HepG2 (cell line): ENCODE data around the gene SCEL. TPM values are rescaled to one million over a fixed set of nuclear protein-coding genes. Genes with fewer than 3 reads are reported as not detected.
"Not testable (repeated sequence)": the region's sequence is repeated elsewhere in the genome, so short reads cannot be mapped to it uniquely, and the experiment has no call there.

Source experiments
- ATAC-seq: fragments of 200-7000 bp; cut with Tn5 transposase; 3 replicates; pipeline ENCODE4 v1.9.1; 2020; ENCODE audit warnings: mild to moderate bottlenecking, moderate library complexity
- BruUV-seq: library from RNA; stranded (reverse); fragments of 400-500 nt; replicated peaks from 2 replicates; lab custom pipeline; 2021; lab: Mats Ljungman, UMichigan
- CTCF ChIA-PET: fragments of 300-600 bp; formaldehyde crosslinking; extraction: SDS; loops from one replicate; lab custom pipeline; 2021; ENCODE audit warnings: low total read pairs, inconsistent platforms, low intra/inter-chr PET ratio; lab: Yijun Ruan, JAX
- POLR2A ChIA-PET: fragments of 350-600 bp; sonication (Branson Sonifier 250); formaldehyde crosslinking; loops from one replicate; lab custom pipeline; 2020; ENCODE audit warnings: antibody characterized with exemption, inconsistent platforms; lab: Yijun Ruan, JAX
- DNase-seq: peaks from one replicate; pipeline ENCODE4 v3.0.0-alpha.2; 2015; ENCODE audit warnings: low spot score
- FAIRE-seq: peaks from 3 replicates; lab custom pipeline; 2011; peaks lifted over from hg19 to GRCh38; lab: Jason Lieb, UNC
- H2AFZ ChIP-seq: one replicate; pipeline ENCODE4 v1.6.1; 2011; ENCODE audit warnings: low read length, inconsistent platforms
- H3K27ac ChIP-seq: fragments of 300-600 bp; 3 replicates; pipeline ENCODE4 v1.8.0; 2011; ENCODE audit warnings: mixed run types, mild to moderate bottlenecking, mixed read lengths, low read length, inconsistent platforms; ENCODE audit not compliant: insufficient read depth; ENCODE audit errors: extremely low read length
- H3K27me3 ChIP-seq, 2 experiments: fragments of 200-600 bp in 1 of 2; 2 replicates in 1 of 2; 3 replicates in 1 of 2; pipeline versions ENCODE4 v1.6.0 to v1.8.0; 2011; ENCODE audit warnings: low read length in 2 of 2, mild to moderate bottlenecking in 2 of 2, moderate library complexity in 2 of 2, inconsistent platforms in 1 of 2; ENCODE audit not compliant: insufficient read depth in 2 of 2, control insufficient read depth in 1 of 2
- H3K36me3 ChIP-seq, 2 experiments: fragments of 200-600 bp in 1 of 2; replicated peaks in 1 of 2; 2 replicates in 1 of 2; 3 replicates in 1 of 2; pipeline versions ENCODE4 v1.5.1 to v1.8.0; 2011; ENCODE audit warnings: low read length in 2 of 2, inconsistent platforms in 1 of 2; ENCODE audit not compliant: insufficient read depth in 2 of 2, control insufficient read depth in 1 of 2
- H3K4me1 ChIP-seq: 2 replicates; pipeline ENCODE4 v1.5.1; 2012; ENCODE audit warnings: low read length, inconsistent platforms; ENCODE audit not compliant: insufficient read depth
- H3K4me2 ChIP-seq: 2 replicates; pipeline ENCODE4 v1.6.0; 2011; ENCODE audit warnings: low read depth, low read length, inconsistent platforms
- H3K4me3 ChIP-seq, 3 experiments: fragments of 200-600 bp in 1 of 3; sonication (generic), shearing (Covaris generic) in 1 of 3; replicated peaks in 1 of 3; 2 replicates each; pipeline ENCODE4 v1.5.1; 2011 to 2016; ENCODE audit warnings: low read length in 3 of 3, inconsistent platforms in 2 of 3, low read depth in 2 of 3, mild to moderate bottlenecking in 2 of 3, control low read depth in 1 of 3, mixed read lengths in 1 of 3; ENCODE audit not compliant: insufficient read depth in 1 of 3
- H3K79me2 ChIP-seq: one replicate; pipeline ENCODE4 v1.6.1; 2011; ENCODE audit warnings: low read length, inconsistent platforms; ENCODE audit not compliant: insufficient read depth
- H3K9ac ChIP-seq: 2 replicates; pipeline ENCODE4 v1.6.0; 2011; ENCODE audit warnings: mild to moderate bottlenecking, low read depth, low read length, inconsistent platforms; ENCODE audit not compliant: insufficient read depth
- H3K9me3 ChIP-seq: 2 replicates; pipeline ENCODE4 v1.5.1; 2012; ENCODE audit warnings: mild to moderate bottlenecking, low read length
- H4K20me1 ChIP-seq: 2 replicates; pipeline ENCODE4 v1.6.0; 2011; ENCODE audit warnings: inconsistent platforms, mild to moderate bottlenecking, low read length, moderate library complexity; ENCODE audit not compliant: insufficient read depth
- ARHGAP35 ChIP-seq: sonication (generic); formaldehyde crosslinking; IDR thresholded peaks from 2 replicates; pipeline ENCODE4 v1.9.0; 2022; ENCODE audit warnings: mild to moderate bottlenecking, inconsistent platforms, moderate library complexity, missing genetic modification reagents, borderline replicate concordance
- ARNT ChIP-seq: fragments of 450-650 bp; IDR thresholded peaks from 2 replicates; pipeline ENCODE4 v1.6.1; 2017
- TP53 ChIP-seq: sonication (generic); formaldehyde crosslinking; conservative IDR thresholded peaks from 2 replicates; pipeline ENCODE4 v1.4.0; 2020; ENCODE audit warnings: missing genetic modification reagents
- ZFP1 ChIP-seq: IDR thresholded peaks from 2 replicates; pipeline ENCODE4 v1.6.1; 2016
- ZNF121 ChIP-seq: sonication (generic); formaldehyde crosslinking; IDR thresholded peaks from 2 replicates; pipeline ENCODE4 v1.5.0; 2020; ENCODE audit warnings: mild to moderate bottlenecking, missing genetic modification reagents
- ZNF256 ChIP-seq: sonication (generic); formaldehyde crosslinking; conservative IDR thresholded peaks from 2 replicates; pipeline ENCODE4 v1.4.0; 2020; ENCODE audit warnings: missing genetic modification reagents
- ZNF577 ChIP-seq: sonication (generic); formaldehyde crosslinking; IDR thresholded peaks from 2 replicates; pipeline ENCODE4 v1.4.0; 2020; ENCODE audit warnings: mild to moderate bottlenecking, low read depth, missing genetic modification reagents, borderline replicate concordance
- WGBS: methylation state at CpG from one replicate; pipeline ENCODE4 v1.1.6; 2017; ENCODE audit warnings: low lambda C conversion rate; 5-methylcytosine and 5-hydroxymethylcytosine counted together
- in situ Hi-C: cut with HindIII; loops from 2 replicates; pipeline ENCODE4 v1.10.0; 2017; ENCODE audit warnings: low pct_unique_long_range_greater_than_20kb; ENCODE audit not compliant: extremely low pct_ligation_motif_present
- intact Hi-C: fragments of 100-400 bp; cut with micrococcal nuclease; formaldehyde crosslinking; loops from one replicate; pipeline ENCODE4 v1.10.0; 2022; ENCODE audit not compliant: unreplicated experiment
- polyA plus RNA-seq, 8 experiments: library from polyadenylated mRNA; depleted of rRNA in 3 of 8; stranded (reverse) in 7 of 8; unstranded in 1 of 8; fragments of >200 nt; fragmentation: Illumina TruSeq in 4 of 8; extraction: Trizol in 4 of 8; gene quantifications; 2 replicates each; pipeline versions ENCODE4 v1.2.1 to v1.2.3, GENCODE V29; 2011 to 2016; ENCODE audit warnings: low read depth in 4 of 8, missing spikeins in 1 of 8, mixed read lengths in 1 of 8; ENCODE audit not compliant: insufficient read depth in 1 of 8
- total RNA-seq, 5 experiments: library from RNA; depleted of rRNA; stranded (reverse); fragments of >200 nt; fragmentation: Illumina TruSeq; extraction: Trizol; gene quantifications; 2 replicates each; pipeline ENCODE4 v1.2.3, GENCODE V29; 2016; ENCODE audit warnings: low read depth in 1 of 5
- TF ChIP-seq, protein P1 (sequence below): IDR thresholded peaks from 2 replicates; pipeline ENCODE4 v1.6.1; 2012; ENCODE audit warnings: inconsistent platforms

Gene SCEL
- total and polyA plus RNA-seq, 2 of the 13 experiments (the other 11 are each of a cell fraction or from before 2014, with no cell fraction given) = not detected

DNA sequence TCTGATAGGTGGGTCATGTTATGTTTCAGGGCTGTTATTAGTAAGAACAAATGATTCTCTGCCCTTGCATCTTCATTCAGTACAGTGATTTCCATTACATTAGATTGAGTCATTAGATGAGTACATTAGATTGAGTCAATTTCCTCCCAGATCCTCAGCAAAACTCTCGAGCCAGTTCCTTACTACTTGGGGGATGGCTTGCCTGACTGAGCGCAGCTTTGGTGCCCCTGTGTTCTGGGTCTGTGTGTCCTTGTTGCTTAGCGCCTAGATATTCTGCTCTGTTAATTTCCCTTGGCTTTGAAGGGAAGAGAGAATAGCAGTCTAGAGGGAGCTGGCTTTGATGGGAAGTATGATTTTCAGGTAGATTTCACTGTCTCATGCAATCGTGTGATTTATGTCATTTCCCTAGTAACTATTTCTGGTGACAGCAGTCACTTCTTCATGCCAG lies 19.1 kb upstream of the SCEL start:
- Histone ChIP-seq H2AFZ (no peak overlapping the region), H3K27me3 (no peaks in the 10 kb centered on the region), H3K27ac (no peak overlapping the region), H3K79me2 (no peaks in the 10 kb centered on the region), H3K4me2 (no peak overlapping the region), H3K9me3 (no peaks in the 10 kb centered on the region), H3K9ac (no peak overlapping the region), H3K36me3 (no peaks in the 10 kb centered on the region), H4K20me1 (no peaks in the 10 kb centered on the region), H3K4me3 (no peak overlapping the region), H3K4me1 (no peaks in the 10 kb centered on the region)
- 20% methylated on average over 4 of the region's 4 CpGs for WGBS
- CTCF ChIA-PET = no interaction called here
- POLR2A ChIA-PET = no interaction called here
- in situ Hi-C loops = no loop called here
- DNase-seq (no peak), FAIRE-seq (no peak), ATAC-seq (no peak)
- intact Hi-C loops = no loop called here
- BruUV-seq = no TSS peak
- TF ChIP-seq ARHGAP35 (CRISPR knock-in tag) (no peak), ZNF256 (CRISPR knock-in tag) (no peak), TP53 (CRISPR knock-in tag) (no peak)

DNA sequence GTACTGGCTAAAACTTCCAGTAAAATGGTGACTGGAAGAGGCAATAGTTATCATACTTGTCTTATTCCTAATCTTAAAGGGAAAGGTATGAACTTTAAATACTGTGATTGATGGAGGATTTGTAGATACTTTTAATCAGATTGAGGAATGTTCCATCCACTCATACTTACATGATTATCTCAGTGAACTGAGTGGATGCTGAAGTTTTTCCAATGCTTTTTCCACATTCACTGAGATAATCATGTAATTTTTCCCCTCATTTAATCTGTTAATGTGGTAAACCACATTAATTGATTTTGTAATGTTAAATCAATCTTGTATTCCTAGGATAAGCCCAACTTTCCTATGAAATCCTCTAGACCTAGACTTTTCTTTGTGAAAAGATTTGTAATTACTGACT lies 17.2 kb upstream of the SCEL start:
- Histone ChIP-seq H3K9ac (no peak overlapping the region), H3K27ac (no peak overlapping the region), H3K9me3 (no peaks in the 10 kb centered on the region), H3K36me3 (no peaks in the 10 kb centered on the region), H2AFZ (no peak overlapping the region), H4K20me1 (no peaks in the 10 kb centered on the region), H3K79me2 (no peaks in the 10 kb centered on the region), H3K27me3 (no peaks in the 10 kb centered on the region), H3K4me2 (no peak overlapping the region), H3K4me3 (no peak overlapping the region), H3K4me1 (no peaks in the 10 kb centered on the region)
- in situ Hi-C loops = no loop called here
- BruUV-seq = no TSS peak
- POLR2A ChIA-PET = no interaction called here
- ATAC-seq = no peak
- no peak for DNase-seq
- intact Hi-C loops = no loop called here
- TF ChIP-seq ZFP1 = no peak
- TF ChIP-seq ARNT = no peak
- no peak for TF ChIP-seq ZNF121 (CRISPR knock-in tag)
- TF ChIP-seq, protein P1, sequence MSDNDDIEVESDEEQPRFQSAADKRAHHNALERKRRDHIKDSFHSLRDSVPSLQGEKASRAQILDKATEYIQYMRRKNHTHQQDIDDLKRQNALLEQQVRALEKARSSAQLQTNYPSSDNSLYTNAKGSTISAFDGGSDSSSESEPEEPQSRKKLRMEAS = no peak
- no peak for TF ChIP-seq ZNF577 (CRISPR knock-in tag)
- FAIRE-seq = no peak
- CTCF ChIA-PET = no interaction called here

DNA sequence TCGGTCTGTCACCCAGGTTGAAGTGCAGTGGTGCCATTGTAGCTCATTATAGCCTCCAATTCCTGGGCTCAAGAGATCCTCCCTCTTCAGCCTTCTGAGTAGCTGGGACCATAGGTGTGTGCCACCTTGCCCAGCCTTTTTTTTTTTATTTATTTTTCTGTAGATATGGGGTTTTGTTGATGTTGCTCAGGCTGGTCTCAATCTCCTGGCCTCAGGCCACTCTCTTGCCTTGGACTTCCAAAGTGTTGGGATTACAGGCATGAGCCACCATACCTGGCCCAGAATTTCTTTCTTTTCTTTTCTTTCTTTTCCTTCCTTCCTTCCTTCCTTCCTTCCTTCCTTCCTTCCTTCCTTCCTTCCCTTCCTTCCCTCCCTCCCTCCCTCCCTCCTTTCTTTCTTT lies 16.1 kb upstream of the SCEL start:
- POLR2A ChIA-PET, H3K4me1 ChIP-seq: not testable (repeated sequence)

More for the DNA sequence above, 16.1 kb upstream of the SCEL start:
- BruUV-seq, H3K9ac ChIP-seq, H3K4me3 ChIP-seq, H3K4me2 ChIP-seq, H3K79me2 ChIP-seq, H3K27ac ChIP-seq, DNase-seq, in situ Hi-C loops, FAIRE-seq, H4K20me1 ChIP-seq, ATAC-seq, CTCF ChIA-PET, H2AFZ ChIP-seq, H3K9me3 ChIP-seq, H3K36me3 ChIP-seq, intact Hi-C loops, H3K27me3 ChIP-seq: not testable (repeated sequence)
- 0% methylated on average over 1 of the region's 1 CpG for WGBS
